ENCODE measurements around the gene TUBA4A. TPM values are rescaled to one million over a fixed set of nuclear protein-coding genes. Genes with fewer than 3 reads are reported as not detected.

TUBA4A gene
- total RNA-seq (100 to 1,000 TPM; 522 to 707 (median 613) TPM), polyA plus RNA-seq (100 to 1,000 TPM; 291 to 618 (median 508) TPM)
- long read RNA-seq, donor 1, transcript TUBA4A-206 (4 exons, 648 nt) = minor isoform, 6 of 419 reads
- long read RNA-seq, donor 1, transcript TUBA4A-201 (4 exons, 2,162 nt) = major isoform, 240 of 419 reads
- long read RNA-seq, donor 1, transcript TUBA4A-207 (4 exons, 673 nt) = minor isoform, 8 of 419 reads
- long read RNA-seq, donor 1, transcript TUBA4A-202 (4 exons, 2,499 nt) = minor isoform, 5 of 419 reads
- long read RNA-seq, donor 1, partial matches to known transcripts = 135 of 419 reads
- long read RNA-seq, donor 1, other reads (novel, unspliced or antisense) = 23 of 419 reads
- long read RNA-seq, donor 2, transcript TUBA4A-206 (4 exons, 648 nt) = minor isoform, 6 of 690 reads
- long read RNA-seq, donor 2, transcript TUBA4A-207 (4 exons, 673 nt) = minor isoform, 5 of 690 reads
- long read RNA-seq, donor 2, transcript TUBA4A-201 (4 exons, 2,162 nt) = major isoform, 436 of 690 reads
- long read RNA-seq, donor 2, partial matches to known transcripts = 82 of 690 reads
- long read RNA-seq, donor 2, other reads (novel, unspliced or antisense) = 154 of 690 reads

DNA sequence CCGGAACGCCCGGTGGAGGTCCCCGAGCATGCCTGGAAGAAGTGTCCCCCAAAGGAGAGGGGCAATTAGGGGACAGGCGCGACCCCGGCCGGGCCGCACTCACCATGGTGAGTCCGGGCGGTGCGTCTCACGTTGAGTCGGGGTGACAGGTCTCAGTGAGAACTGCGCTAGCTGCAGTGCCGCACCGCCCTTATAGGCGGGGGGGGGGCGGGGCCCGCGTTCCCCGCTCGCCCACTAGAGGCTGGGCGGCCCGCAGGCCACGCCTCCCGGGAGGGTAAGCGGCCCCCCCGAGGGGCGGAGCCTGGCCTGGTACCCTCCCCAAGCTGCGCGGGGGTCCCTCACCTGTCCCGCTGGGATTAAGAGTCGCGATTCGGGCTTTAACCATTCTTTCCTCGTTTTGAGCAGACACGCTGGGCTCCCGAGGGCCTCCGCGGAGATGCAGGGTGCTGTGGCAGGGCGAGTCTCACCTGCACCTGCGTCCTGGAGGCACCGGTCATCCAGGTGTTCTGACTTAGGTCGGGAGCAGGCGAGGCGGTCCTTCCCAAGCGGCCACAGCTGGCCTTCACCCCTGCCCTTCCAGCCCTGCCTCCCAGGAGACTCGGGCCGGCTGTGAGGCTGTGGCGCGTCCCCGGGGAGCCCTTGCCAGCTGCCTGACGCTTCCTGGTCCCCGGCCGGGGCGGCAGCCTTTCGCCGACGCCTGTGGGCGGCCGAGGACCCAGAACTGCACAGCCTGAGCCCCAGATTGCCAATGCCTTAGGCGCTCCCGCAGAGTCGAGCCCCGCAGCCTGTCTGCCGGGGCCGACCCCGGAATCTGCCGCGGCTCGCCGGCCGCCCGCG, at the start of gene TUBA4A:
Gene TUBA4A, minus strand, starts transcription at position 166 of the 837 bp plus-strand sequence. Its CDS starts 60 bp downstream, at position 106.
- intact Hi-C loops (cut with DNase I) = loop anchor here in 1 of 2 donors (2.0 kb wide), 1 partner anchor 19 kb away; no protein-coding TSS in a partner anchor
- peaks cover 33% of the 10 kb centered on the region for H3K4me1 ChIP-seq
- peaks cover 0 to 32% of the 10 kb centered on the region in 2 donors for H3K36me3 ChIP-seq (ENCODE audit: insufficient read depth in 1 of 2, low read depth in 1 of 2)
- peak within 1 kb of the TSS; percentile 75 for H3K4me3 ChIP-seq
- no peaks in the 10 kb centered on the region for H3K27me3 ChIP-seq (ENCODE audit: insufficient read depth in 3 of 3, low read length in 2 of 3)
- 0 to 1% (median 1%) methylated on average over 56 to 76 of the region's 76 CpGs for WGBS, 3 donors
- ATAC-seq (peak; percentile 77 to 85 (median 80)), DNase-seq (peak; percentile 90 to 92)
- TF ChIP-seq CTCF (IDR thresholded peaks at IDR 0.05) = peak; percentile 18
- peak within 1 kb of the TSS; percentile 94 for H3K27ac ChIP-seq
- H3K9me3 ChIP-seq = no peaks in the 10 kb centered on the region

DNA sequence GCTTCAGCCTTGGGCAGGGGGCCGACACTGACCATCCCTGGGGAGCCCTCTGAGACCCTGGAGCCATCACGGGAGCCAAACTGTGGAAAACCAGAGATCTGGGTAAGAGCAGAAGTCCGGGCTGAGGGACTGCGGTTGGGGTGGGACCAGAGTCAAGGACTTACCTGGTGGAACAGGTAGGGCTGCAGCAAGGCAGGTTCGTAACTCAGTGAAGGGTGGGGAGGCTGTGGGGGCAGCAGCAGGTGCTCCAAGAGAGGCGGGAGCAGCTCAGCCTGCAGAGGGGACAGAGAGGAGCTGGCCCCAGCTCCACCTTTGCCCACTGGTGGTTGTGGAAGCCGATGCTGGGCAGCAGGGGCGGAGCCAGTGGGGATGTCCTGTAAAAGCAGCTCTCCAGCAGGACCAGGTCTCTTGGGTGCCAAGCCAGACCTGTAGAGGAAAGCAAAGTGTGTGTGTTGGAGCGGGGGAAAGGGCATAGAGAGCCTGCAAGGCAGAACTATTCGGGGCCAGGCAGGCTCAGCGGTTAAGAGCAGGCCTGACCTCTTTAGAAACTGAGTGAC, 48.8 kb upstream of the TUBA4A start:
- TF ChIP-seq CTCF (IDR thresholded peaks at IDR 0.05) = no peak
- H3K36me3 ChIP-seq (ENCODE audit: insufficient read depth in 1 of 2, low read depth in 1 of 2) = no peaks in the 10 kb centered on the region
- H3K9me3 ChIP-seq = no peaks in the 10 kb centered on the region
- intact Hi-C loops (cut with DNase I) = loop anchor here (5.0 to 10.0 kb wide), 2 partner anchors 50 to 248 kb away; no protein-coding TSS in a partner anchor
- H3K4me3 ChIP-seq = no peak overlapping the region
- WGBS, 3 donors = 60 to 65% (median 63%) methylated on average over 10 to 11 of the region's 11 CpGs
- H3K27ac ChIP-seq = no peak overlapping the region
- H3K27me3 ChIP-seq (ENCODE audit: insufficient read depth in 3 of 3, low read length in 2 of 3) = peaks cover 0 to 48% (median 6%) of the 10 kb centered on the region in 3 donors
- DNase-seq (no peak), ATAC-seq (no peak)
- no peaks in the 10 kb centered on the region for H3K4me1 ChIP-seq

GRCh38 chr2:219300022-219300421, 46.3 kb upstream of the TUBA4A start:
- intact Hi-C loops (cut with DNase I) = loop anchor here (5.0 to 10.0 kb wide), 2 partner anchors 52 to 245 kb away; no protein-coding TSS in a partner anchor
- no peak overlapping the region for H3K27ac ChIP-seq
- 52 to 60% (median 56%) methylated on average over 5 of the region's 5 CpGs for WGBS, 3 donors
- H3K9me3 ChIP-seq = no peaks in the 10 kb centered on the region
- H3K4me1 ChIP-seq = peaks cover 4% of the 10 kb centered on the region
- DNase-seq (no peak), ATAC-seq (no peak)
- H3K4me3 ChIP-seq = no peak overlapping the region
- H3K36me3 ChIP-seq (ENCODE audit: insufficient read depth in 1 of 2, low read depth in 1 of 2) = no peaks in the 10 kb centered on the region
- no peak for TF ChIP-seq CTCF (IDR thresholded peaks at IDR 0.05)
- H3K27me3 ChIP-seq (ENCODE audit: insufficient read depth in 3 of 3, low read length in 2 of 3) = peaks cover 0 to 28% (median 6%) of the 10 kb centered on the region in 3 donors

DNA sequence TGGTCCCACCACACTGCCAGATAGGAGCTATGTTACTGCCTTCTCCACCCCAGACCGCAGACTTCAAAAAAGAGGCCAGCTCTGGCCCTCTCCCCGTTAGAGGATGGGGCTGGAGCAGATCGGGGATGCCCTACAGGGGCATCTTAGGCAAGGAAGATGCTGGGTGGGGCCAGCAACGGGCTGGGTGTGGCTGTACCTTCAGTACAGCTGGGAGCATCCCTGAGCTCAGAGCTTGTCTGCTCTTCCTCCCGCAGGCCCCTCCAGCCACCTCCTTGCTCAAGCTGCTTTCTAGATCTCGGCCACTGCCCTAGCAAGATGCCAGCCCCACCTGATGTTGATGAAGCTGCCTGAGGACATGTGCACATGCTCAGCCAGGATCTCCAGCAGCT, 45.6 kb upstream of the TUBA4A start:
- Histone ChIP-seq H3K27me3 (ENCODE audit: insufficient read depth in 3 of 3, low read length in 2 of 3) (peaks cover 0 to 21% (median 6%) of the 10 kb centered on the region in 3 donors), H3K36me3 (ENCODE audit: insufficient read depth in 1 of 2, low read depth in 1 of 2) (no peaks in the 10 kb centered on the region), H3K9me3 (no peaks in the 10 kb centered on the region), H3K4me3 (no peak overlapping the region), H3K27ac (no peak overlapping the region), H3K4me1 (peaks cover 4% of the 10 kb centered on the region)
- no peak for DNase-seq
- TF ChIP-seq CTCF (IDR thresholded peaks at IDR 0.05) = no peak
- ATAC-seq = no peak
- 74 to 85% (median 79%) methylated on average over 6 of the region's 6 CpGs for WGBS, 3 donors
- intact Hi-C loops (cut with DNase I) = loop anchor here in 1 of 2 donors (5.0 to 10.0 kb wide), 2 partner anchors 55 to 137 kb away; partner anchors contain the start of genes GLB1L, NHEJ1 and STK16
